Adrenal gland (tissue), 5 donors: ENCODE measurements around the gene DPEP2NB.

Experiments
- CTCF ChIP-seq, 6 experiments: fragments of 450-650 bp in 4 of 6; fragments of 200-600 bp in 2 of 6; sonication (generic) in 1 of 6; IDR thresholded peaks; 1 replicate in 5 of 6; 2 replicates in 1 of 6; pipeline versions ENCODE4 v1.5.1 to v1.8.0; 2016 to 2021; ENCODE audit warnings: antibody characterized with exemption in 6 of 6, mild to moderate bottlenecking in 2 of 6, moderate library complexity in 1 of 6
- POLR2A ChIP-seq, 2 donors: fragments of 450-650 bp; IDR thresholded peaks; one replicate each; pipeline ENCODE4 v1.6.1; 2017; ENCODE audit warnings: antibody characterized with exemption in 2 of 2, mild to moderate bottlenecking in 2 of 2, moderate library complexity in 1 of 2
- donor health status: DM: no; HTN: no; CAD: no.

- TF ChIP-seq CTCF (IDR thresholded peaks at IDR 0.05) (no peak), POLR2A (IDR thresholded peaks at IDR 0.05) (no peak)
Measured at GRCh38 chr16:67971111-67971510, 44.6 kb downstream of the DPEP2NB start.
